ENCODE results near the gene PMF1. TPM values are rescaled to one million over a fixed set of nuclear protein-coding genes. Genes with fewer than 3 reads are reported as not detected.
"Not testable (repeated sequence)": the region's sequence is repeated elsewhere in the genome, so short reads cannot be mapped to it uniquely, and the experiment has no call there.

The PMF1 gene
- total and polyA plus RNA-seq, 2 of the 13 experiments (the other 11 are each of a cell fraction or from before 2014, with no cell fraction given), result 72.5 to 89.0 TPM

GRCh38 chr1:156182010-156182779, 30.6 kb upstream of the PMF1 start:
- ATAC-seq, result peak; percentile 45; the same call in 2 of the 3 replicates
- H3K4me1 ChIP-seq (ENCODE audit: insufficient read depth, low read length), result peaks cover 91% of the 10 kb centered on the region
- H3K9me3 ChIP-seq (ENCODE audit: low read length); H3K36me3 ChIP-seq (replicated peaks in 1 of 2; ENCODE audit: control insufficient read depth in 1 of 2, insufficient read depth in 2 of 2, low read length in 2 of 2); H3K9ac ChIP-seq (ENCODE audit: insufficient read depth, low read depth, low read length); H4K20me1 ChIP-seq (ENCODE audit: insufficient read depth, low read length); H3K27me3 ChIP-seq (ENCODE audit: control insufficient read depth in 1 of 2, insufficient read depth in 2 of 2, low read length in 2 of 2); H2AFZ ChIP-seq (ENCODE audit: low read length); FAIRE-seq; BruUV-seq (replicated peaks); H3K79me2 ChIP-seq (ENCODE audit: insufficient read depth, low read length); DNase-seq (ENCODE audit: low spot score); CTCF ChIA-PET (ENCODE audit: low intra/inter-chr PET ratio, low total read pairs); H3K4me3 ChIP-seq (replicated peaks in 1 of 3; ENCODE audit: insufficient read depth in 1 of 3, low read depth in 2 of 3, low read length in 3 of 3); in situ Hi-C loops (cut with HindIII; ENCODE audit: extremely low pct_ligation_motif_present, low pct_unique_long_range_greater_than_20kb); TF ChIP-seq NR2F6 (IDR thresholded peaks at IDR 0.05): not testable (repeated sequence)
- peak overlapping the region; percentile 71 for H3K27ac ChIP-seq (ENCODE audit: extremely low read length, insufficient read depth, low read length)
- POLR2A ChIA-PET, result interaction anchor here (1.2 to 5.0 kb wide), 3 partner anchors 9 to 30 kb away, joined by 3 to 40 read pairs (median 5); partner anchors contain the start of genes PMF1 and SLC25A44
- H3K4me2 ChIP-seq (ENCODE audit: low read depth, low read length), result peak overlapping the region; percentile 51
- intact Hi-C loops (cut with micrococcal nuclease; ENCODE audit: unreplicated experiment), result loop anchor here (5.0 kb wide), 1 partner anchor 35 kb away; no protein-coding TSS in a partner anchor
- WGBS (ENCODE audit: low lambda C conversion rate), result 46% methylated on average over 12 of the region's 12 CpGs
- peak; percentile 94 for TF ChIP-seq MLX (CRISPR knock-in tag; IDR thresholded peaks at IDR 0.05)
- 0 out of 2 replicates have a peak, but pooled peaks have one; percentile 17 for TF ChIP-seq AKNA (CRISPR knock-in tag; IDR thresholded peaks at IDR 0.05; ENCODE audit: borderline replicate concordance)
- peak; percentile 59 for TF ChIP-seq NR2F6 (CRISPR knock-in tag; IDR thresholded peaks at IDR 0.05)
- TF ChIP-seq THAP11 (CRISPR knock-in tag; IDR thresholded peaks at IDR 0.05), result 0 out of 2 replicates have a peak, but pooled peaks have one; percentile 13
- TF ChIP-seq RARA (CRISPR knock-in tag; IDR thresholded peaks at IDR 0.05), result peak; percentile 72
- TF ChIP-seq DMAP1 (CRISPR knock-in tag; IDR thresholded peaks at IDR 0.05), result peak; percentile 31; the same call in 1 of the 2 replicates
- TF ChIP-seq PAXIP1 (CRISPR knock-in tag; conservative IDR thresholded peaks at IDR 0.05), result peak; percentile 58; the same call in 1 of the 2 replicates
- TF ChIP-seq ARID5B (CRISPR knock-in tag; IDR thresholded peaks at IDR 0.05), result 0 out of 2 replicates have a peak, but pooled peaks have one; percentile 52
- peak; percentile 67 for TF ChIP-seq GATAD2A (CRISPR knock-in tag; IDR thresholded peaks at IDR 0.05)
- TF ChIP-seq NCOA2 (CRISPR knock-in tag; IDR thresholded peaks at IDR 0.05), result peak; percentile 55

All from HepG2 (cell line).